ENCODE data around the gene BCAR3.

The BCAR3 gene

DNA sequence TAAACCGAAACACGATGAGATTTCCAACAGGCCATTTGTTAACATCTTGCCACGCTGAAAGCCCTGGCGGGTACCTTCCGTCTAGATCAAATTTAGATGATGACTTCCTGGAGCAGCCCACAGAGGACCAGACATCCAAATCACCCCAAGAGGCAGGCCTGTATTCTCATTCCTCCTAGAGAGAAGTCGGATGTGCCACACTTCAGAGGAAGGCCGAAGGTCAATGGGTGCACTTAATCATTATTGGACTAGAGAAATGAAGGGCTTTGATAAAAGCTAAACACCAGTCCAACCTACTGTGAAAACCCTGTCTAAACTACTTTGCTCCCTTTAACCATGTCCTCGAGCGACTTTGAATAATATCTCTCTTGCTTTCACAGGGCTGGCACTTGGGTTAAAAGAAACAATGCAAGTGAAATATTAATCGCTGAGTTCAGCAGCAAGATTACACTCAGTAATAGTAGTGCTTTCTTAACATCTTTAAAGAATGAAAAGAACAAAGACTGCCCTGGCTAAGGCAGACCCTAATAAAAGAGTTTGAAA, 76.5 kb downstream of the BCAR3 start:
- TF ChIP-seq CTCF (IDR thresholded peaks at IDR 0.05; ENCODE audit: low read depth, low read length) = no peak
- no peak for DNase-seq (ENCODE audit: extremely low read depth, low read depth)

DNA sequence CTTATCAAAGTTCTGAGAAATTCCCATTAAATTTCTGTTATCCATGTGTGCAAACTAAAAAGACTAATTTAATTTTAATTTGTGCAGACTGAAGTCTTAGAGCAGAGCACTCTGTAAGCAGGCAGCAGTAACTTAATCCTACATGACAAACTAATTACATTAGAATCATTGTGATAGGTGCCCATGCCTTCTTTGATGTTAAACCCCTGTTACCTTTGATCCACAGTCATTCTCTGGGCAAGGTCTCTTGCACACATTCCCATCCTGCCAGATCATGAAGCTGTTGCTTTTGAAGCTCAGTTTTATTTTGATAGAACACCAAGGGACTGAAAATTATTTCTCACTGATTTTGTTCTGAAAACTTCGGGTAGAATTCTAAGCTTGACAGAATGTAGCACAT, 77.2 kb downstream of the BCAR3 start:
- no peak for TF ChIP-seq CTCF (IDR thresholded peaks at IDR 0.05; ENCODE audit: low read depth, low read length)
- DNase-seq (ENCODE audit: extremely low read depth, low read depth) = no peak

GRCh38 chr1:93603601-93604000, 78.0 kb downstream of the BCAR3 start:
- TF ChIP-seq CTCF (IDR thresholded peaks at IDR 0.05; ENCODE audit: low read depth, low read length) = no peak
- no peak for DNase-seq (ENCODE audit: extremely low read depth, low read depth)

DNA sequence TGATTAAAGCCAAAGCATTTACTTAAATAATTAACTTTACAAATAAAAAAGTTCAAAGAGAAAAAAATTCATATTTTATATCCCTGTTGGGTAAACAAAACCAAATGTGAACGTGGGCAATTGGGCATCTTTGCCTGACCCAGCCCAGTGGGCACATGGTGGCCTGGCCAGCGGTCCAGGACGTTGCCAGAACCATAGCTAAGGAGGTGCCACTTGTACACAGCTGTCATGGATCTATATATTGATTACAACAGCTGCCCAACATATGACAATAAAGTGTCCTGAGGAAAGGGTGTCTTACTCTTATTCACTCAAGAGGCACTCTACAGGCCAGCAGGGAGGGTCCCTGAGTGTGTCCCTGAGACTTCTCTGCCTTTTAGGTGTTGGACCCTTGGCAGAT, 78.5 kb downstream of the BCAR3 start:
- TF ChIP-seq CTCF (IDR thresholded peaks at IDR 0.05; ENCODE audit: low read depth, low read length) = no peak
- no peak for DNase-seq (ENCODE audit: extremely low read depth, low read depth)

DNA sequence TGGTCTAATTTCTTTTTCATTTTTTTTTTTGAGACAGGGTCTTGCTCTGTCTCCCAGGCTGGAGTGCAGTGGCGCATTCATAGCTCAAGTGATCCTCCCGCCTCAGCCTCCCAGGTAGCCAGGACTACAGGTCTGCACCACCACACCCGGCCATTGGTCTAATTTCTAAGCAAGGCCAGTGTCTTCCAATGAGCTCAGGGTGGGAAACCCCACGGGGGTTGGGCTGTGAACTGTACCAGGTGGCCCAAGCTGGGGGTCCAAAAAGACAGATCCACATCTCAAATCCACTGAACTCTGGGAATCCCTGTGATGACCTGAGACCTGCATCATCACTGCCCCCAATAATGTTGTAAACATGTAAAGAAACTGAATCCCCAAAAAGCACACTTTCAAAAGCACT, 79.5 kb downstream of the BCAR3 start:
- DNase-seq (ENCODE audit: extremely low read depth, low read depth) = no peak
- no peak for TF ChIP-seq CTCF (IDR thresholded peaks at IDR 0.05; ENCODE audit: low read depth, low read length)

GRCh38 chr1:93601686-93602085, 80.0 kb downstream of the BCAR3 start:
- TF ChIP-seq CTCF (IDR thresholded peaks at IDR 0.05; ENCODE audit: low read depth, low read length) = no peak
- no peak for DNase-seq (ENCODE audit: extremely low read depth, low read depth)

DNA sequence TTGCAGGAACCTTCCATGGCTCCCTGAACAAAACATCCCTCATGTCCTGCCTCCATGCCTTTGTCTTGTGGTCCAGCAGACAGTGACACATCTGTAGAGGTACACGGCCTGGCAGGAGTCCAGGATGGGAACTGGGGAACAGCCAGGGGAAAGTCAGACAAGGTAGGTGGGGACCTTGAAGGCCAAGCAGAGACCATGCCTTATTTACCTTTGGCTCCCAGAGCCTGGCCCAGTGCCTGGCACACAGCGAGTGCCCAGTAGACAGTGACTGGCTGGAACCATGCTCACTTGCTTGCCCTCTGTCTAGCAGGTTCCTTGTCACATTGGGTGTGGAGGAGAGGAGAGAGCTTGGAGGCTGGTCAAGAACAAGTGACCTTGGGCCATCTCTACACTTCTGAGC, 81.0 kb downstream of the BCAR3 start:
- no peak for DNase-seq (ENCODE audit: extremely low read depth, low read depth)
- TF ChIP-seq CTCF (IDR thresholded peaks at IDR 0.05; ENCODE audit: low read depth, low read length) = no peak

Data from AG09319 (cell line).